ENCODE measurements around the gene MPP3.
A peak's percentile ranks its signal among the peaks of the same experiment; 100 is the strongest.

Gene MPP3

GRCh38 chr17:43772877-43773648 is 59.9 kb downstream of the MPP3 start:
- DNase-seq (ENCODE audit: low spot score), result no peak

GRCh38 chr17:43771463-43771862 is 61.5 kb downstream of the MPP3 start:
- no peak for DNase-seq (ENCODE audit: low spot score)

DNA sequence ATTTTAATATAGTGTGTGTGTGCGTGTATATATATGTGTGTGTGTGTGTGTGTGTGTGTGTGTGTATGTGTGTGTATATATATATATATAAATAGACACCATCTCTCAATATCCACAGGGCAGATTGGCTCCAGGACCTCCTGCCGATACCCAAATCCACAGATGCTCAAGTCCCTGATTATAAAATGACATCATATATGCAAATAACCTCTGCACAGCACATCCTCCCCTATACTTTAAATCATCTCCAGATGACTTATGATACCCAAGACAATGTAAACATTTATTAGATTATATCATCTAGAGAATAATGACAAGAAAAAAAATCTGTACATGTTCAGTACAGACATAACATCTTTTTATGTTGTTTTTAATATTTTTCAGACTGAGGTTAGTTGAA is 62.0 kb downstream of the MPP3 start:
- DNase-seq (ENCODE audit: low spot score), result no peak

DNA sequence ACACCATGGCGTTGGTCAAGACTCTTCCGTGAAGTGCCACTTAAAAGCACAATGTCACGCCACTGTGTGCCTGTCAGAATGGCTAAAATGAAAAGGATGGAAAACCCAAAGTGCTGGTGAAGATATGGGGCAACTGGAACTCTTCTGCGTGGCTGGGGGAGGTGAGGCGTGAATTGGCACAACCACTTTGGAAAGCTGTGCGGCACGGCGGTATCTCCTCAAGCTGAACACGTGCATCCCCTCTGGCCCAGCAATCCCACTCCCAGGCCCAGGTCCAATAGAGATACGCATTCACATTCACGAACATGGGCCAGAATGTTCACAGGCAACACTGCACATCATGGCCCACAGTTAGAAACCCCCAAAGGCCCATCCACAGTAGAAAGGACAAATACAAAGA is 63.1 kb downstream of the MPP3 start:
- no peak for DNase-seq (ENCODE audit: low spot score)

DNA sequence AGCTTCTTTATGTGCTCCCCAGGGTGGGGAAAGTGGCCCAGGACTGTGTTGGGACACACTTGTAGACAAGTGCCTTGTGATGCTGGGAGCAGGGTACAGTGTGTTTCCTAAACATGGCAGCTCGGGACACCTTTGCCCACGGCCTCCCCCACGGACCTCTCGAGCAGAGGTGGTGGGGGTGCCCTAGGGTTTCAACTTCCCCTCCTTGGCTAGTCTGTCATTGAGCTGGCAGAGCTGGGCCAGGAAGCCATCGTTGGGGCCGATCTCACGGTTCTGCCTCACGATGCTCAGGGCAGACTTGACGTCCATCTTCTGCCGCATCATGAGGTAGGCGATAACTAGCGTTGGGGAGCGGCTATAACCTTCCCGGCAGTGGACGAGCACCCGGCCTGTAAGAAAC is 63.5 kb downstream of the MPP3 start:
- DNase-seq (ENCODE audit: low spot score), result no peak

DNA sequence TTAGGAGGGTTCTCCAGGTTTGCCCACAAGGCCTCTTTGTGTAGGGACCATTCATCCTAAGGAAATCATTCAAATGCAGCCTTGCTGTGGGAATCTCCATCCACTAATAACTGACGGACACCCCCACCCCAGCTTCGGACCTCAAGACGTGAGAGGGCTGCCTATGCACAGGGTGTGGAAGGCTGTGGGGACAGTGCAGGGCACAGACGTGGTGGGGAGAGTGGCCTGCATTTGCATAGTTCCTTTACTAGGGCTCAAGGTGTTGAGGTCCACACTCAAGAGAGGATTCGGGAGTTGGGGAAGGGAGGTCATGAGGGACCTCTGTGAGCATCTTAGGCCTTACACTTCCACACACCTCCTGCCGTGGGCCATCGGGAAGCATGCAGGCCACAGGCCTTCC is 64.0 kb downstream of the MPP3 start:
- no peak for DNase-seq (ENCODE audit: low spot score)

- DNase-seq (ENCODE audit: low spot score), result no peak
Measured at GRCh38 chr17:43768382-43768781, 64.6 kb downstream of the MPP3 start.

GRCh38 chr17:43767713-43768059 is 65.3 kb downstream of the MPP3 start:
- no peak for DNase-seq (ENCODE audit: low spot score)

- no peak for DNase-seq (ENCODE audit: low spot score)
Measured at GRCh38 chr17:43767053-43767712, 65.8 kb downstream of the MPP3 start.

DNA sequence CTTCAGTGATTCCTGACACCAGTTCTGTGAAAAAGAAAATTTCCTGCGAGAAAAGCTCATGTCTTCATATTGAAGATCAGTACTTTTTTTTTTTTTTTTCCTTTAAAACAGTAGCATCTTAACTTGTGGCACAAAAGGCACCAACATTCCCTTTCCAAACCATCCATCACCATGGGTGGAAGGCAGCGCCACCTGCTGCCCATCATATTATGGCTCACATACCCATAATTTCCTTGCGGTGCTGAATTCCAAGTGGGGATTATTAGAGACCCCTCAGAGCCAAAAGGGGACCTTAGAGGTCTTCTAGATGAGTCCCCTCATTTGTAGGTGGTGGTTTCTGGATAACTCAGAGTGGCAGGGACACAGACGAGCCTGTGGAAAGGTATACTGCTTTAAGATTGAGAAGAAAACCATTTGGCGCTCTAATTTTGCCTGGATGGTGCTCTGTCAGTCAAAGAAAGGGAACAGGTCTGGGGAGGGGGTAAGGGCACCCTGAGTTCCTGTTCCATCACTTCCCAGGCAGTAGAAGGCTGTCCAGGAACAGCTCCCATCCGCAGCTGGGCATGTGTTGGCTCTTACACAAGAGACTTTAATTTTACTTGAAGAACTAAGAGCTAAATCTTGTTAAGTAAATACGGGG is 66.4 kb downstream of the MPP3 start:
- peak; percentile 54 for DNase-seq (ENCODE audit: low spot score)

- DNase-seq (ENCODE audit: low spot score), result peak; percentile 88
Measured at GRCh38 chr17:43760254-43760852, 72.6 kb downstream of the MPP3 start.

DNA sequence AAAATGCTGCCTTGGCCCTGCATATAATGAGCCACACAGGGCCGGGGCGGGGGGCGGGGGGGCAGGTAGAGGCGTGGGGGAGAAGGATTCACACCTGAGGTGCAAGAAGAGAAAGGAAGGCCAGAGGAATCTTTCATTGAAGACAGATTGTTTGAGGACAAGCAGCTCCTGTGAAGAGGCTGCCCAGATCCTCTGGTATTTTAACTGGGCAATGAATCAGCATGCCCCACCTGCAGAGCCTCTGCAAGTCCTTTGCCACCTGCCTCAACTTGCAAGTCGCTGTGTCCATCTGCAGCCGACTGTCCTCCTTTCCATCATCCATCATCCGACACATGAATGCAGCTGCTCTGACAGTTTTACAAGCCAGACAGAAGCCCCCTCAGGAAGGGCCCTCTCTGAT is 73.1 kb downstream of the MPP3 start:
- DNase-seq (ENCODE audit: low spot score), result no peak

GRCh38 chr17:43758497-43759174 is 74.3 kb downstream of the MPP3 start, which contains the start of gene SOST:
Gene SOST, minus strand, starts transcription at chr17:43758791. Its CDS starts 50 bp downstream, at chr17:43758741.
- no peak for DNase-seq (ENCODE audit: low spot score)

DNA sequence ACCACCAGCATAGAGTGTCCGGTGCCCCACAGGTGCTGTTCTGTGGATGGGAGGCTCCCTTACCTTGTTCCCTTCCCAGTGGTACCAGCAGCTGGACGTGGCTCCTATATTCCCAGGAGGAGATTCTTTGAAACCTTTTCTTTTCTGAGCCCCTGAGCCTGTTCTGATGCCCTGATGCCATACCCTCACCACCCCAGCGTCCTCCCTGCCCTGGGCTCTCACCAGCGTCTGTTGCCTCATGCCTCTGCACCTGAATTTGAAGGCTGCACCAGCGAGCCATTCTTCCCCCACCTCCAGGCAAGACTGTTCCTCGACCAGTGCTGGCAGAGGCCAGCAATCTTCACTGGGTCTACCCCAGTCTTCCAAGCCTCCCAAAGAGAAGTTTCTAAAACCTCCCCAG is 74.9 kb downstream of the MPP3 start:
- no peak for DNase-seq (ENCODE audit: low spot score)

GRCh38 chr17:43757171-43757660 is 75.7 kb downstream of the MPP3 start:
- DNase-seq (ENCODE audit: low spot score), result no peak

- no peak for DNase-seq (ENCODE audit: low spot score)
Measured at GRCh38 chr17:43756201-43756600, 76.7 kb downstream of the MPP3 start.

DNA sequence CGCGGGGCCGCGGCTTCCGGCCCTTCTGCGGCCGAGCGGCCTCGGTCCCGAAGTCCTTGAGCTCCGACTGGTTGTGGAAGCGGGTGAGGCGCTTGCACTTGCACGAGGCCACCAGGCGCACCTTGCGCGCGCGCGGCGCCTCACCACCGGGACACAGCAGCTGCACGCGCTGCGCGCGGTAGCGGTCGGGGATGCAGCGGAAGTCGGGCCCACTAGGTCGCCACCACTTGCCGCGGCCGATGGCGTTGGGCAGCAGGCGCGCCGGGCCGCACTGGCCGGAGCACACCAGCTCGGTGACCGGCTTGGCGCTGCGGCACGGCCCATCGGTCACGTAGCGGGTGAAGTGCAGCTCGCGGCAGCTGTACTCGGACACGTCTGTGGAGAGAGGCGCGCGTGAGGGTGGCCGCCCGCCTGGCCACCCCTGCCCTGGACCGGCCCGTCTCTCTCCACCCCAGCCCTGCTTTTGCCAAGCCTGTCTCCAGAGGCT is 77.5 kb downstream of the MPP3 start:
- DNase-seq (ENCODE audit: low spot score), result no peak

DNA sequence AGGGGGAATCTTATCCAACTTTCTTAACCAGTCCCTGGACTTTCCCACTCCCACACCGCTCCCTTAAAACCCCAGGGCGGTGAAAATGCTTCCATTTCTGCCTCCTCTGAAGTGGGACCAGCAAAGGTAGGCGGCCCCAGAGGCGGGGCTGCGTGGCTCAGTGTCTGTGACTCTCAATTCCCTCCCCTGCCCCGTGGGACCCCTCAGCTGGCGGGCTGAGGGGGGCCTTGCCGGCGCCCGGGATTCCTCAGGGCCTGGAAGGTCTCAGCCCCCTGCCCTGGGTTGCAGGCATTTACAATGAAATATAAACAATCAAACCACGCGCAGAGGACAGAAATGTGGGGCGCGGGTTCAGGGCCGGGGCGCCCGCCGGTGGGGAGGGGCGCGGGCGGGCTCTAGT is 78.0 kb downstream of the MPP3 start:
- DNase-seq (ENCODE audit: low spot score), result no peak

DNA sequence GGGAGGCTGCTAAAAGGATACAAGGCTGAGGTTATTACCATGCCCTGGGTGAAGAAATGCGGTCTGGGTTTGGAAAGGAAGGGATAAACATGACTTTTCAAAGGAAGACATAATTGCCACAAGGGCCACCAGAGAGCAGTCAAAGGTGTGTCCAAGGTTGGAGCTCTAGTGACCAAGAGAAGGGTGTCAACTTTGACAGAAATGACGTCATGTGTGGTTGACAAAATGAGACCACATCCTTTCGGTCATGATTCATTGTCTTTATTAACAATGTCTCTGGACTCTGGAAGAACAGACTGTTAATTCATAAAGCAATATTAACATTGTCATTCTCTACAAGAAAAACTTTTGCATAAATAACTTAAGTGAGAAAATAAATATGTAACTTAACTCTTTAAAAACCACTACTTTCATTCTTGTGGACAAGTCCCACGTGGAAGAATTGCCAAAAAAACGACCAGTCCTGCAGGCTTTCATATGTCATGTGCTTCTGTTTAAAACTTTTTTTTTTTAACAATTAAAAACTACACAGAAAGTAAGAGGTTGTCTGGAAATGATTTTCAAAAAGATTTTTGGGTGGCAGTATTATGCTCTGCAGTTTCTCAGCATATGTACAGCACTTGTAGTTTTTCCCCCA is 79.3 kb downstream of the MPP3 start:
- no peak for DNase-seq (ENCODE audit: low spot score)

Measured in NAMALWA (cell line).